ENCODE results near the gene TUBB6.

DNA sequence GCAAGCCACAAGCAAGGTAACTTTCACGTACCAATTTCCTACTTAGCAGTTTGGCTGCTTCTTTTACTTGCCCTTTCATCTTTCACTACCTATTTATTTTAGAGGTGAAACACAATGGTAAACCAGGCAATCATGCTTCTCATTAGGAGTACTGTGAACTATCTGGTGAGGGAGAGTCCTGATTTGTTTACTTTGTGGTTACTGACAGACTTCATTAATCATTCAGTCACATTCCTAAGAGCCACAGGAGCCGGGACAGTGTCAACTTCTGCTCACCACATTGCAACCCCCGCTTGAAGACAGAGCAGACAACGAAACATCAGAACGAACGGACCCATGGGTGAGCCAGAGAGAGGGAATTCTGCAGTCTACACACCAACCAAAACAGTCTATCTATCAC, 28.8 kb downstream of the TUBB6 start:
- TF ChIP-seq EP300 (IDR thresholded peaks at IDR 0.05; ENCODE audit: borderline replicate concordance in 1 of 2, low read depth in 2 of 2, low read length in 2 of 2) (no peak), FOSL1 (IDR thresholded peaks at IDR 0.05; ENCODE audit: insufficient read depth, low read depth, low read length) (no peak), POLR2A (IDR thresholded peaks at IDR 0.05; ENCODE audit: control extremely low read depth in 1 of 2, low read depth in 2 of 2, low read length in 2 of 2) (0 out of 3 replicates have a peak, but pooled peaks of 1 of the 2 experiments have one; percentile 19), RAD21 (IDR thresholded peaks at IDR 0.05 in 1 of 2, conservative IDR thresholded peaks at IDR 0.05 in 1 of 2; ENCODE audit: low read depth in 2 of 2, low read length in 2 of 2) (no peak)
- TF ChIP-seq, protein P1, sequence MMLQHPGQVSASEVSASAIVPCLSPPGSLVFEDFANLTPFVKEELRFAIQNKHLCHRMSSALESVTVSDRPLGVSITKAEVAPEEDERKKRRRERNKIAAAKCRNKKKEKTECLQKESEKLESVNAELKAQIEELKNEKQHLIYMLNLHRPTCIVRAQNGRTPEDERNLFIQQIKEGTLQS (IDR thresholded peaks at IDR 0.05; ENCODE audit: insufficient read depth, low read depth, low read length) = no peak
- TF ChIP-seq, protein P2, sequence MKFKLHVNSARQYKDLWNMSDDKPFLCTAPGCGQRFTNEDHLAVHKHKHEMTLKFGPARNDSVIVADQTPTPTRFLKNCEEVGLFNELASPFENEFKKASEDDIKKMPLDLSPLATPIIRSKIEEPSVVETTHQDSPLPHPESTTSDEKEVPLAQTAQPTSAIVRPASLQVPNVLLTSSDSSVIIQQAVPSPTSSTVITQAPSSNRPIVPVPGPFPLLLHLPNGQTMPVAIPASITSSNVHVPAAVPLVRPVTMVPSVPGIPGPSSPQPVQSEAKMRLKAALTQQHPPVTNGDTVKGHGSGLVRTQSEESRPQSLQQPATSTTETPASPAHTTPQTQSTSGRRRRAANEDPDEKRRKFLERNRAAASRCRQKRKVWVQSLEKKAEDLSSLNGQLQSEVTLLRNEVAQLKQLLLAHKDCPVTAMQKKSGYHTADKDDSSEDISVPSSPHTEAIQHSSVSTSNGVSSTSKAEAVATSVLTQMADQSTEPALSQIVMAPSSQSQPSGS (IDR thresholded peaks at IDR 0.05; ENCODE audit: low read length) = no peak
- TF ChIP-seq, protein P3, sequence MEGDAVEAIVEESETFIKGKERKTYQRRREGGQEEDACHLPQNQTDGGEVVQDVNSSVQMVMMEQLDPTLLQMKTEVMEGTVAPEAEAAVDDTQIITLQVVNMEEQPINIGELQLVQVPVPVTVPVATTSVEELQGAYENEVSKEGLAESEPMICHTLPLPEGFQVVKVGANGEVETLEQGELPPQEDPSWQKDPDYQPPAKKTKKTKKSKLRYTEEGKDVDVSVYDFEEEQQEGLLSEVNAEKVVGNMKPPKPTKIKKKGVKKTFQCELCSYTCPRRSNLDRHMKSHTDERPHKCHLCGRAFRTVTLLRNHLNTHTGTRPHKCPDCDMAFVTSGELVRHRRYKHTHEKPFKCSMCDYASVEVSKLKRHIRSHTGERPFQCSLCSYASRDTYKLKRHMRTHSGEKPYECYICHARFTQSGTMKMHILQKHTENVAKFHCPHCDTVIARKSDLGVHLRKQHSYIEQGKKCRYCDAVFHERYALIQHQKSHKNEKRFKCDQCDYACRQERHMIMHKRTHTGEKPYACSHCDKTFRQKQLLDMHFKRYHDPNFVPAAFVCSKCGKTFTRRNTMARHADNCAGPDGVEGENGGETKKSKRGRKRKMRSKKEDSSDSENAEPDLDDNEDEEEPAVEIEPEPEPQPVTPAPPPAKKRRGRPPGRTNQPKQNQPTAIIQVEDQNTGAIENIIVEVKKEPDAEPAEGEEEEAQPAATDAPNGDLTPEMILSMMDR (IDR thresholded peaks at IDR 0.05; ENCODE audit: control extremely low read depth in 1 of 3, insufficient read depth in 1 of 3, low read depth in 1 of 3, low read length in 3 of 3) = no peak

Measured in H1 (cell line).